Psoas muscle (tissue), 8 donors: Measurements from ENCODE around the gene FCAMR. TPM values are rescaled to one million over a fixed set of nuclear protein-coding genes. Genes with fewer than 3 reads are reported as not detected.
"Not testable (repeated sequence)": the region's sequence is repeated elsewhere in the genome, so short reads cannot be mapped to it uniquely, and the experiment has no call there.

Source experiments
- ATAC-seq, 4 donors: fragments of 200-7000 bp; cut with Tn5 transposase; one replicate each; pipeline ENCODE4 v1.9.1; 2020; ENCODE audit warnings: moderate library complexity in 3 of 4, mild to moderate bottlenecking in 2 of 4
- DNase-seq, 2 donors: peaks; one replicate each; pipeline ENCODE4 v3.0.0-alpha.2; 2020
- H3K27ac ChIP-seq: fragments of 200-600 bp; one replicate; pipeline ENCODE4 v1.8.0; 2022
- H3K27me3 ChIP-seq, 3 donors: fragments of 200-600 bp in 1 of 3; one replicate each; pipeline versions ENCODE4 v1.6.1 to v1.8.0; 2013 to 2022; ENCODE audit warnings: low read length in 2 of 3, mild to moderate bottlenecking in 2 of 3, moderate library complexity in 1 of 3; ENCODE audit not compliant: insufficient read depth in 3 of 3
- H3K36me3 ChIP-seq, 2 donors: fragments of 200-600 bp in 1 of 2; one replicate each; pipeline versions ENCODE4 v1.6.1 to v1.8.0; 2013 to 2022; ENCODE audit warnings: low read depth in 1 of 2, mild to moderate bottlenecking in 1 of 2, moderate library complexity in 1 of 2; ENCODE audit not compliant: insufficient read depth in 1 of 2
- H3K4me1 ChIP-seq: fragments of 200-600 bp; one replicate; pipeline ENCODE4 v1.8.0; 2022
- H3K4me3 ChIP-seq: fragments of 200-600 bp; one replicate; pipeline ENCODE4 v1.8.0; 2022; ENCODE audit warnings: mild to moderate bottlenecking
- H3K9me3 ChIP-seq: fragments of 200-600 bp; one replicate; pipeline ENCODE4 v1.8.0; 2022
- CTCF ChIP-seq: fragments of 200-600 bp; IDR thresholded peaks from one replicate; pipeline ENCODE4 v1.8.0; 2022; ENCODE audit warnings: antibody characterized with exemption
- WGBS, 3 donors: extraction: QIAGEN DNeasy Blood & Tissue Kit; methylation state at CpG; one replicate each; pipeline versions ENCODE4 v1.1.6 to v1.1.7; 2013; 5-methylcytosine and 5-hydroxymethylcytosine counted together
- intact Hi-C, 2 donors: fragments of 100-400 bp; cut with DNase I; formaldehyde crosslinking; loops; one replicate each; pipeline versions ENCODE4 v1.11.0 to v1.14.2; 2022
- polyA plus RNA-seq, 3 donors: library from polyadenylated mRNA; stranded (reverse); fragments of 200-250 nt; gene quantifications; one replicate each; pipeline ENCODE4 v1.2.3, GENCODE V29; 2013
- total RNA-seq, 4 donors: library from RNA; stranded (reverse); fragmentation: NEBNext Ultra II Directional in 2 of 4; extraction: Animal tissue kit (Norgen Biotek cat#: 25700) in 2 of 4; gene quantifications; one replicate each; pipeline versions ENCODE4 v1.2.1 to v1.2.4, GENCODE V29; 2021 to 2023
- donor health status: healthy with polysubstance abuse.
- donor health status: DM: no; HTN: no; CAD: no; lungs with moderate emphysema.
- donor health status: Bipolar disorder and iron deficiency.
- donor health status: healthy.
- donor health status: DM: yes; HTN: yes; CAD: no.
- donor health status: DM: no; HTN: no; CAD: no.
- donor health status: DM: no; HTN: no; CAD: no.
- donor health status: DM: yes; HTN: yes; CAD: no.

Gene FCAMR
- total and polyA plus RNA-seq, 7 donors = not detected

GRCh38 chr1:206926286-206926685 lies 44.0 kb downstream of the FCAMR start:
- intact Hi-C loops = loop anchor here in 1 of 2 donors (5.0 kb wide), 1 partner anchor 151 kb away; no protein-coding TSS in a partner anchor
- H3K27me3 ChIP-seq = no peaks in the 10 kb centered on the region
- H3K4me1 ChIP-seq = no peaks in the 10 kb centered on the region
- no peak overlapping the region for H3K27ac ChIP-seq
- no peak for DNase-seq
- no peak overlapping the region for H3K4me3 ChIP-seq
- WGBS, 3 donors = 57 to 63% (median 59%) methylated on average over 2 of the region's 2 CpGs
- no peaks in the 10 kb centered on the region for H3K9me3 ChIP-seq
- peak in 1 of 4 donors; percentile 52 for ATAC-seq
- H3K36me3 ChIP-seq = no peaks in the 10 kb centered on the region
- no peak for TF ChIP-seq CTCF

- Histone ChIP-seq H3K4me1 (no peaks in the 10 kb centered on the region), H3K27me3 (no peaks in the 10 kb centered on the region), H3K9me3 (no peaks in the 10 kb centered on the region), H3K36me3 (no peaks in the 10 kb centered on the region), H3K27ac (no peak overlapping the region), H3K4me3 (no peak overlapping the region)
- intact Hi-C loops = loop anchor here in 1 of 2 donors (5.0 kb wide), 1 partner anchor 152 kb away; no protein-coding TSS in a partner anchor
- ATAC-seq (peak; percentile 42 to 54 (median 42)), DNase-seq (peak in 1 of 2 donors; percentile 24)
- no peak for TF ChIP-seq CTCF
- WGBS, 3 donors = 80 to 82% (median 81%) methylated on average over 11 of the region's 11 CpGs
Observed at GRCh38 chr1:206925106-206925736, 45.0 kb downstream of the FCAMR start.

- DNase-seq (no peak), ATAC-seq (no peak)
- H3K27ac ChIP-seq = no peak overlapping the region
- H3K4me3 ChIP-seq = no peak overlapping the region
- TF ChIP-seq CTCF = no peak
- no peaks in the 10 kb centered on the region for H3K9me3 ChIP-seq
- no peaks in the 10 kb centered on the region for H3K4me1 ChIP-seq
- intact Hi-C loops = loop anchor here in 1 of 2 donors (5.0 kb wide), 1 partner anchor 153 kb away; no protein-coding TSS in a partner anchor
- 70 to 77% (median 76%) methylated on average over 8 of the region's 8 CpGs for WGBS, 3 donors
- no peaks in the 10 kb centered on the region for H3K27me3 ChIP-seq
- H3K36me3 ChIP-seq = no peaks in the 10 kb centered on the region
Observed at GRCh38 chr1:206924592-206925105, 45.6 kb downstream of the FCAMR start.

DNA sequence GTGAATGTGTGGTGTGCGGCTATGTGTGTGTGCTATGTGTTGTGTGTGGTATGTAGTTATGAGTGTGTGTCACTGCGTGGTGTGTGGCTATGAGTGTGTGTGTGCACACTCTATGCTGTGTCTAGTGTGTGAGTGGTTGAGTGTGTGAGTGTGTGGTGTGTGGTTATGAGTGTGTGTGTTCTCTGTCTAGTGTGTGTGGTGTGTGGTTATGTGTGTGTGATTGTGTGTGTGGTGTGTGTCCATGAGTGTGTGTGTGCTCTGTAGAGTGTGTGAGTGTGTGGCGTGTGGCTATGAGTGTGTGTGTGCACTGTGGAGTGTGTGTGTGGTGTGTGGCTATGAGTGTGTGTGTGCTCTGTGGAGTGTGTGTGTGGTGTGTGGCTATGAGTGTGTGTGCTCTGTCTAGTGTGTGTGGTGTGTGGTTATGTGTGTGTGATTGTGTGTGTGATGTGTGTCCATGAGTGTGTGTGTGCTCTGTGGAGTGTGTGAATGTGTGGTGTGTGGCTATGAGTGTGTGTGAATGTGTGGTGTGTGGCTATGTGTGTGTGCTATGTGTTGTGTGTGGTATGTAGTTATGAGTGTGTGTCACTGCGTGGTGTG lies 46.2 kb downstream of the FCAMR start:
- DNase-seq, H3K27me3 ChIP-seq, intact Hi-C loops, H3K9me3 ChIP-seq, H3K27ac ChIP-seq, H3K36me3 ChIP-seq, H3K4me3 ChIP-seq, H3K4me1 ChIP-seq: not testable (repeated sequence)
- 96 to 98% (median 97%) methylated on average over 4 of the region's 4 CpGs for WGBS, 3 donors
- ATAC-seq = peak; percentile 20 to 27 (median 23)
